GM21786 (cell line): ENCODE measurements around the gene SPAM1.
"Not testable (repeated sequence)": the region's sequence is repeated elsewhere in the genome, so short reads cannot be mapped to it uniquely, and the experiment has no call there.

Experiments used
- ATAC-seq: cut with Tn5 transposase; IDR thresholded peaks from one replicate; pipeline ENCODE4 v1.9.1; 2021; ENCODE audit not compliant: unreplicated experiment

The SPAM1 gene

DNA sequence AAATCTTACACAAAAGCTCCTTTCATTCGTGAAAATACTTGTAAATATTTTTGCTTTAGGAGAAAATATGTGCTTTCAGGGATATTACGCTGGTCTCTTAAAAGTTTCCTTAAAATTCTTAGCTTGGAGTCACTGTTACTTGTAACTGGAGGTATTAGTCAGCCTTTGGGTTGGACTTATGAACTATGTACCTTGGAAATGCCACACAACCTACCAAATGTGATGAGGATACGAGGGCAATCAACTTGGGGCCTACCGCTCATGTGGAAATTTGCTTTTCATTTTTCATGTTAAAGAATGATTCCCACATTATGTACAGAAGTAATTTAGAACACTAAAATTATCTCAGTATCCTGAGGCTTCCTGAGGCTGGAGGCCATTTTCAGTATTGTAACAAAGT is 23.1 kb downstream of the SPAM1 start:
- no peak for ATAC-seq

DNA sequence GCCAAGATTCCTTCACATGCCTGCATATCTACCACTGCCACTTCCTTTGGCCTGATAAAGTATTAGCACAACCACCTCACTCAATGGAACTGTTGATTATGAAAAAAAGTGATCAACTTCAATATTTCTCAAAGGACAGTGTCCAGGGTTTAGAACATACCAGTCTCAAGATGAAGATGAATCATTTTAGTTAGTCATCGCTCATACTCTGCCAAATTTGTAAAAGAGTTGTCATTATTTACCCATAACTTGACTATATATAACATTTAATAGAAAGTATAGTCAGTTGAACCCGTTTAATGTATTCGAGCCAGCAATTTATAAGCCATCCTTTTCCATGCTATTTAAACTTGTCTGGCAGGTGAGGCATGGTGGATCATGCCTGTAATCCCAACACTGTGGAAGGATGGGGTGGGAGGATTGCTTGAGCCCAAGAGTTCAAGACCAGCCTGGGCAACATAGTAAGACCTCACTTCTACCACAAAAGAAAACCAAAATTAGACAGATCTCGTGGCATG is 33.2 kb downstream of the SPAM1 start:
- ATAC-seq: no peak

DNA sequence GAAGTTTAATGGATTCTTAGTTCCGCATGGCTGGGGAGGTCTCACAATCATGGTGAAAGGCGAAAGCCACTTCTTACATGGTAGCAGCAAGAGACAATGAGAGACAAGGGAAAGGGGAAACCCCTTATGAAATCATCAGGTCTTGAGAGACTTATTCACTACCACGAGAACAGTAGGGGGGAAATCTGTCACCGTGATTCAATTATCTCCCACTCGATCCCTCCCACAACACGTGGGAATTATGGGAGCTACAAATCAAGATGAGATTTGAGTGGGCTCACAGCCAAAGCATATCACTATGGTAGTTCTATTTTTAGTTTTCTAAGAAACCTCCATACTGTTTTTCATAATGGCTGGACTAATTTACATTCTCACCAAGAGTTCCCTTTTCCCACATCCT is 36.7 kb downstream of the SPAM1 start:
- no peak for ATAC-seq

DNA sequence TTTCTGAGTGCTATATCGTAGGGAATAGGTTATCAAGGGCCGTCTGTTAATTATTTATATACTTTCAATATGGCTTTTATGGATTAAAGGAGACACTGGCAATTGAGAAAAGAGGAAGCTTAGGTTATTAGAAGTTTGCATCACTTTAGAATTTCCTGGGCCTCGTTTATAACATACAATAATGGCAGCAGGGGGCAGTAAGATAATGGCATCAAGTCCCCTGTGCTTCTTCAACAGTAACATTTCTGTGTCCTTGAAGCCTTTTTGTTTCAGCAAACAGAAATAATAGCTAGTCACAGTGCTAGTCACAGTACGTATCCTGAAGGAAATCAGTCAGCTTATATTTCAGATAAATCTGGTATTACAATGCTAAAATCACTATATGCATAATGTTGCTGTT is 41.9 kb downstream of the SPAM1 start:
- no peak for ATAC-seq

DNA sequence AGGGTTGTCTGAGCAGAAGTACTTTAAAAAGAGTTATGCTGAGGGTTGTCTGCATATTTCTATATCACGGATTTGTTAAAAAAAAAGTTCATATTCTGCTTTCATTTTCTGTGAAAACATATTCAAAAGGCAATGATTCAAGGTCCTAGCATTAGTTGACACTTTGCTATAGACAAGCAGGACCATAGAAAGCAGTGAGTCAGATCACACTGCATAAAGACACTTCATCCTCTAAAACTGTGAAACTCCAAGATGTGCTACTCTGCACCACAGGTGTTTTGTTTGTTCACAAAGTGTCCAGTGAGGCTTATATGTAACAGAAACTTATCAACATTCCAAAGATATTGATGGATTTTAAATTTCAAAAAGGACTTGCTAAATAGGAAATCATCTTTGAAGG is 47.0 kb downstream of the SPAM1 start:
- no peak for ATAC-seq

DNA sequence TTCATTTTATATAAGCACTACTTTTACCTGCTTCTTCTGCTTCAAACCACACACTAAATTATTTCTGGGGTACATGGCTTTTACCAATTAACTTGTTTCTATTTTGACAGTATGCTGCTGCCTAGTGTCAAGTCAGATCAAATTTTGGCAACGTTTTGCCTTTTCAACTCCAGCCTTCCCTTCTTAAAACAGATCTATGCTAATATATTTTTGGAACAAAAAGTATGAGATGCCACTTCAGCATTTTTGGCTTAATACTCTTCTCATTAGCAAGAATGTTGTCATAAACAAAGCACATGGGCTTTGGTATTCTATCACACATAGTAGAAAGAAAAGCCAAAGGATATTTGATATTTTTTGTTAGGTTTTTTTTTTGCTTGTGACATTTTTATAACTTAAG is 47.8 kb downstream of the SPAM1 start:
- no peak for ATAC-seq

DNA sequence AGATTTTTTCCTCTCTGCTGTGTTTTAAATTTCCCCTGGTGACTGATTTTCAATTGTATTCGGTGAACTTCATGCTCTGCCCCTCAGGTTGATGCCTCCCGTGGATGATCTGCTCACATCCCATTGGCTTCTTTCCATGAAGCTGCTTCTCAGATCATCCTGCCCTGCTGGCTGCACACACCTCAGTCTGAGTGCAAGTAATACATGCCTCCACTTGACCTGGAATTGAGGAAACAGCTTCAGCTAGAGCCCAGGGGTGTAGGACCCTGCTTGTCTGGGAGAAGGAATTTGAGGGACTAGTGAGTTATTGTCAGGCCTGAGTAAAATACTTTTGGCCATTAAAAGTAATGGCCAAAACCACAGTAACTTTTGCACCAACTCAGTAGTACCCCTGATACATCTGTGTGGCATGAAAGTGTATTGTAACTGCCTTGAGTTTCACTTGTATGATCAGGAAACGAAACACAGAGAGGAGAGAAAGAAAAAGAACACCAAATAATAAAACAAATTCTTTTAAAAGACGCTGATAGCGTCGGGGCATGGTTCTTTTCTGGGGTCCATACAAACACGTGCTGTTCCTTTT is 49.4 kb downstream of the SPAM1 start:
- ATAC-seq: peak; percentile 54

DNA sequence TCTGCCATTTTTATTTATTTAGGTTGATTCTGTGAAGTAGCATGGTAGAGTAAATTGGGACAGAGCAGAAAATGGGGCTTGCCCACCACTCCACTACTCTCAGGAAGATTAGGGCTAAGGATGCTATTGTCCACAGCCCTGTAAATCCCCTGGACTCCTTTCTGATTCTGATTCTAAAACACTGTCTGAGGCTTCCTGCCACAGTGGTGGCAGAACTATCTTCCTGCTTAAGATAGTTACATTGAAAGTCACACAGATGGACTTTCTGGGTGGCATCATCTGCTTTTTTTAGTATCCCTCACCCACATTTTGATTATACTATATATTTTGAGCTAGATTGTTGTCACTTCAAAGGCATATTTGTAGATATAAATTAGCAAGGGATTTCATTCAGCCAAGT is 50.0 kb downstream of the SPAM1 start:
- no peak for ATAC-seq

DNA sequence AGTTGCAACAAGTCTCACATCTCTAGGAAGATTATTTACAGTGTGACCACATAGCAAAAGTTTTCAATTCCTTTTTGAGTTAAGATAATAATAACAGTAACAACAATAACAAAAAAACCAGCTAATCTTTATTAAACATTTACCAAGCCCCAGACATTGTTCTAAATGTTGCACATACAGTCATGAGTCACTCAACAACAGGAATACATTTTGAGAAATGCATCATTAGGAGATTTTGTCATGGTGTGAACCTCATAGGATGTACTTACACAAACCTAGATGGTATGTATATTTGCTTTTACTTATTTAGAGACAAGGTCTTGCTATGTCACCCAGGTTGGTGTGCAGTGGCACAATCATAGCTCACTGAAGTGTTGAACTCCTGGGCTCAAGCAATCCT is 52.0 kb downstream of the SPAM1 start:
- no peak for ATAC-seq

DNA sequence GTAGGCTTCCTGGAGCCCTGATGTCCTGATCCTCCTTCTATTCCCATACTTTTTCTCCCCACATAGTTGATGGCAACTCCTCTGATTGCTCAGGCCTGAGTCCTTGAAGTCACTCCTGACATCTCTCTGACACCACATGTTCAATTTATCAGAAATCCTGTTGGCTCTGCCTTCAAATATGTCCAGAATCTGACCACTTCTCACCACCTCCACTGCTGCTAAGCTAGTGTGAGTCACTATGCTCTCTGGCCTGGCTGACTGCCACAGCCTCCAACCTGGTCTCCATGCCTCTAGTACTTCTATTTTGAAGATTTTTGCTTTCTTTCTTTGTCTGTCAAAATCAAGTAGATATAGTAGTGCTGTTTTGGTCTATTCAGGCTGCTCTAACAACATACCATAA is 54.8 kb downstream of the SPAM1 start:
- ATAC-seq: no peak

DNA sequence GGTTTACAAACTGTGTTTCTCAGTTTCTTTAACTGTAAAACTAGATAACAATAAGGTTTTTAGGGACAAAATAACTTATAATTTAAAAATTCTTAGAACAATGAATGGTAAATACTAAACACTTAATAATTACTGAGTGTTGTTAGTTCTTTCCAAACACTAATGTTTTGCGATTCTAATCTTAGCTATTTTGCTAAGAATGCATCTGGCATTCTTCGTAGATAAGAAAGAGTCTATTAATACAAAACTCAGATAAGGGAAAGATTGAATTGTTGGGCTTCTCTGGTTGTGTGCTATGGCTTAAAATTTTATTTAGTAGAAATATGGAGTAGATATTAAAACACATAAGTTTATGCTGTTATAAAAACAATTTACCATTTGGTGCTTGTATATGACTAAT is 62.4 kb downstream of the SPAM1 start:
- no peak for ATAC-seq

DNA sequence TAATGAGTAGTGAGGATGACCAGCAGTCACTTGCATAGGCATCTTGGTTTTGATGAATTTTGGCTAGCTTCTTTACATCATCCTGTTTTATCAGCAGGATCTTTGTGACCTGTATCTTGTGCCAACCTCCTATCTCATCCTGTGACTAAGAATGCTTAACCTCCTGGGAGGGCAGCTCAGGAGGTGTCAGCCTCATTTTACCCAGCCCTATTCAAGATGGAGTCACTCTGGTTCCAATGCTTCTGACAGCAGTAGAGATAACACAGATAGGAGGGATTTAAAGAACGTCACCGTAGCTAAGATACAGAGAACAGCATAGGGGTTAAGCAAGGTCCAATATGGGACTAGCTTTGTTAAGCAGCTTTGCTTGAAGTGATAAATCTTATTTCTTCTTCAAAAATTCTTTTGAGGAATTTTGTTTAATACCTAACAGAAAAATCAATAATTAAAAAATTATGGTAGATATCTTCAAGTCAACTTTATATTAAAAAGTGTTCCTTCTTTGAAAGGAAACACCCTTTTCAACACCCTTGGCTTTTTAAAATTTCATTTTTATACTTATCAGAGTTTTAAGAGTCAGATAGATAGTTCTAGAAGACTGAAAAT is 68.0 kb downstream of the SPAM1 start:
- no peak for ATAC-seq

DNA sequence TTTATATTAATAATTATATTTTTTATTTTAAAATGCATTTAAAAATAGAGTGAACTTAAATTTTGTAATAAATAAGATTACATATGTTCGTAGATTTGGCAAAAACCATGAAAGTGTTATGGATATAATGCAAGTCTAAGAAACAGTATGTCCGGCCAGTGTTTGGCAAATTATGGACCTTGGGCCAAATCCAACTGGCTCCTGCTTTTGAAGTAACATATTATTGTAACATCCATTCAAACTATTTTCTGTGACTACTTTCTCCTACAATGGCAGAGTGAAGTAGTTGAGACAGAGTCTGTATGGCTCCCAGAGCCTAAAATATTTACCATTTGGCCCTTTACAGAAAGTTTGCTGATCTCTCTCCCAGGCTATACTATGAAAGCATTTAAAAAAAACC is 69.0 kb downstream of the SPAM1 start:
- ATAC-seq: no peak

DNA sequence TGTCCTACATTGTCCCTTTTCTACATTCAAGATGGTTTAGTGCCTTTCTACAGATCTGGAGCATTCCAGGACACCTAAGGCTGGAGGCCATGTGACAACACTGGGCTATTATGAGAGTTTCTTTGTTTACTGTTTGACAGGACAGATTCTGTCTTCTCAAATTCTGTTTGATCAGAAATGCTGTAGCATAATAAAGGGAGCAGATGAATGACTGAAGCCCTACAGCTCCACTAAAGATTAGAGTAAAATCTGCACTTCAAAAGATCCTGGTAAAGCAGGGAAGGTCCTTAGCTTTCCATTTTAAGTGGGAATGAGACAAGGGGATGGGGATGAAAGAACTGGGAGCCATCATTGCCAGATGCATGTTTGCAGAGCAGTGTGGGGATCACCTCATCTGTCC is 69.4 kb downstream of the SPAM1 start:
- no peak for ATAC-seq

DNA sequence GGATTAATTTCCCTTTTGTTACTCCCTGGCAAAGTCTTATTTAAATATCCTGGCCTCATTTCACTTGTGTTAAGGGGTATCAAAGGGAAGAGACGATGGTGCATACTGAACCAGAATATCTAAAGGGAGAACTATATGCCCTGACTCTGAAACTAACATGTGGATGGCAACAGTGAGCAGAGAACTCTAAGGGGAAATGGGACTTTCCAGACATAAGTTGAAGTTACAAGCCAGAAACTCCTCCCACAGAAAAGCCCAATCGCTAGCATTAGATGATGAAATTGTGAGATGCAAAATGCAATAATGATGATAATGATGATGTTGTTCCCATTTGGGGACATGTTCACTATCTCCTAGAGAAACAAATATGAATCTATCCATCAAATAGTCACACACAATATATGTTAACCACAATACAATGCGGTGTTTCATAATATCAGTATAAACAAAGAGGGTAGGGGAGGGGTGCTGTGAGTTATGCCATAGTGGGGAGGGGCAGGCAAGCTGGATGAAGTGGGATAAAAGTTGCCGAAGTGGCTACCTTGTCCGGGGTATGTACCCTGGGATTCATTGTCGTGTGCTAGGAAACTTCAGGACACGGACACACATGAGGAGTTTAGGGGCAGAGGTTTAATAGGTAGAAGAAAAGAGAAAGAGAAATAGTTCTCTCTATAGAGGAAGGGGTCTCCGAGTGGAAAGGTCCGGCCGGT is 70.7 kb downstream of the SPAM1 start:
- no peak for ATAC-seq

DNA sequence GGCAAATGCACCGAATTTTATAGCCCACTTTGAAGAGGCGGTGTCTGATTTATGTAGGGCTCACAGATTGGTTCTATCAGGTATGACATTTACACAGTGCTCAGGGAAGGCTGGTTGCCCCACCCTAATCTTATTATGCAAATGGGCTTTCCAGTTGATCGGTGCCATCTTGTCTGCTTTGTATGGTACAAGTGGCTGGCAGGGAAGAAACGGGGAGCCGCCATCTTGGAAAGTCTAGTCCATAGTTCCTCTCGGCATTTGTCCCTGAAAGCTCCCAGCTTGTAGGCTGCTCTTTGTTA is 71.2 kb downstream of the SPAM1 start:
- ATAC-seq: no peak

DNA sequence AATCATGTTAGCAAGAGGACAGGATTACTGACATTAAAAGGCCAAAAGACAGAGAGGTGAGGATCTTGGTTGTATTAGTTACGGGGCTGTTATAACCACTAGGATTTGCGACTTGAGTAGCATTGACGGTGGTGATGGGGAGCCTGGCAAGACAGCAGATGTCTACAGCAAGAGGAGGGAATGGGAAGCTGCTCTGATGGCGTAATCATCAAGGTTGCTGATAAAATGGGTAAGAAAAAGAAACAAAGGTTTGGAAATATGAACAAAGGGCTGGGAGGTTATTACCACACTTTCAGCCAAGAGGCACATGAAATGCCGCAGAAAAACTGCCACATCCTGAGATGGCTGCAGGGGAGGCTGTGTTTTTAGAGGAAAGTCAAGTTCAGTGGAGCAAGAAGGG is 73.9 kb downstream of the SPAM1 start:
- ATAC-seq: no peak

DNA sequence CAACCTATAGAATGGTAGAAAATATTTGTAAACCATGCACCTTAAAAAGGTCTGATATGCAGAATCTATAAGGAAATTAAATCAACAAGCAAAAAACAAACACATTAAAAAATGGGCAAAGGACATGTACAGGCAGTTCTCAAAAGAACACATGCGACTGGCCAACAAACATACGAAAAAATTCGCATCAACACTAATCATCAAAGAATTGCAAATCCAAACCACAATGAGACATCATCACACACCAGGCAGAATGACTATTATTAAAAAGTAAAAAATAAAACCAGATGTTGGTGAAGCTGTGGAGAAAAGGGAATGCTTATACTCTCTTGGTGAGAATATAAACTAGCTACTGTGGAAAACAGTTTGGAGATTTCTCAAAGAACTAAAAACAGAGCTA is 74.7 kb downstream of the SPAM1 start:
- no peak for ATAC-seq

DNA sequence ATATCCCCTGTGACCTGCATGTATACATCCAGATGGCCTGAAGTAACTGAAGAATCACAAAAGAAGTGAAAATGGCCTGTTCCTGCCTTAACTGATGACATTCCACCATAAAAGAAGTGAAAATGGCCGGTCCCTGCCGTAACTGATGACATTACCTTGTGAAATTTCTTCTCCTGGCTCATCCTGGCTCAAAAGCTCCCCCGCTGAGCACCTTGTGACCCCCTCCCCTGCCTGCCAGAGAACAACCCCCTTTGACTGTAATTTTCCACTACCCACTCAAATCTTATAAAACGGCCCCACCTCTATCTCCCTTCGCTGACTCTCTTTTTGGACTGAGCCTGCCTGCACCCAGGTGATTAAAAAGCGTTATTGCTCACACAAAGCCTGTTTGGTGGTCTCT is 83.3 kb downstream of the SPAM1 start:
- not testable (repeated sequence) for ATAC-seq

DNA sequence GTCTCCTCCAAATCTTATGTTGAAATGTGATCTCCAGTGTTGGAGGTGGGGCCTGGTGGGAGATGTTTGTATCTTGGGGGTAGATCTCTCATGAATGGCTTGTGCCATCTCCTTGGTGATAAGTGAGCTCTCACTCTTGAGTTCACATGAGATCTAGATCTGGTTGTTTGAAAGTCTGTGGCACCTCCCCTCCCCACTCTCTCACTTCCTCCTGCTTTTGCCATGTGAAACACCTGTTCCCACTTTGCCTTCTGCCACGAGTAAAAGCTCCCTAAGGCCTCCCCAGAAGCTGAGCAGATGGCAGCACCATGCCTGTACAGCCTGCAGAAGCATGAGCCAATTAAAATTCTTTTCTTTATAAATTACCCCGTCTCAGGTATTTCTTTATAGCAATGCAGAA is 84.3 kb downstream of the SPAM1 start:
- ATAC-seq: no peak
